ENCODE measurements around the gene AHNAK. TPM values are rescaled to one million over a fixed set of nuclear protein-coding genes. Genes with fewer than 3 reads are reported as not detected.

Gene AHNAK
- total and polyA plus RNA-seq, 2 of the 8 experiments (the other 6 are each of a cell fraction or from before 2014, with no cell fraction given): 2.0 to 5.8 TPM

- H4K91ac ChIP-seq (replicated peaks; ENCODE audit: insufficient read length, low read length): no peak overlapping the region
- H2BK5ac ChIP-seq (ENCODE audit: low read depth, low read length): no peak overlapping the region
- H2AK5ac ChIP-seq (ENCODE audit: low read depth, low read length): no peak overlapping the region
- H3K4me1 ChIP-seq (replicated peaks in 1 of 4; ENCODE audit: control insufficient read depth in 3 of 4, insufficient read depth in 4 of 4, low read length in 3 of 4): no peaks in the 10 kb centered on the region
- no peak overlapping the region for H3K23ac ChIP-seq (ENCODE audit: insufficient read length)
- no peak overlapping the region for H2BK12ac ChIP-seq (ENCODE audit: low read depth, low read length)
- H3K9ac ChIP-seq (replicated peaks in 1 of 4; ENCODE audit: extremely low read depth in 1 of 4, low read depth in 3 of 4, low read length in 3 of 4): no peak overlapping the region
- no peak overlapping the region for H3K14ac ChIP-seq (ENCODE audit: insufficient read length)
- H4K8ac ChIP-seq (ENCODE audit: extremely low read depth, insufficient read depth, low read length): no peak overlapping the region; the same call in 1 of the 2 replicates
- H4K5ac ChIP-seq (ENCODE audit: insufficient read length, low read depth, low read length): no peak overlapping the region
- no peaks in the 10 kb centered on the region for H3K36me3 ChIP-seq (ENCODE audit: control insufficient read depth in 2 of 4, insufficient read depth in 4 of 4, low read length in 3 of 4)
- no peaks in the 10 kb centered on the region for H3K79me2 ChIP-seq (ENCODE audit: control insufficient read depth in 1 of 2, insufficient read depth in 2 of 2, low read length in 2 of 2)
- H3K79me1 ChIP-seq (ENCODE audit: low read depth, low read length): no peaks in the 10 kb centered on the region
- no peak overlapping the region for H3K4ac ChIP-seq (replicated peaks; ENCODE audit: insufficient read length, low read depth, low read length)
- no peaks in the 10 kb centered on the region for H4K20me1 ChIP-seq (replicated peaks in 1 of 2; ENCODE audit: control insufficient read depth in 1 of 2, insufficient read depth in 2 of 2, low read length in 2 of 2)
- peaks cover 0 to 12% (median 9%) of the 10 kb centered on the region in 4 experiments; a peak in 6 of 7 replicates for H3K27me3 ChIP-seq (replicated peaks in 1 of 4; ENCODE audit: control insufficient read depth in 3 of 4, extremely low read depth in 1 of 4, insufficient read depth in 3 of 4, low read length in 3 of 4)
- no peak overlapping the region for H3K18ac ChIP-seq (ENCODE audit: extremely low read depth, low read length)
- 67% methylated on average over 5 of the region's 5 CpGs; no CpG with 5 or more reads in 1 of the 2 experiments for WGBS, 2 experiments (ENCODE audit: extremely low coverage in 1 of 2, insufficient coverage in 1 of 2, insufficient read length in 1 of 2, insufficient replicate concordance in 2 of 2, low coverage in 1 of 2, low lambda C conversion rate in 2 of 2, missing lambda C conversion rate in 1 of 2)
- peaks cover 2% of the 10 kb centered on the region; the same call in 1 of the 2 replicates for H3K23me2 ChIP-seq (ENCODE audit: low read depth, low read length)
- H2BK120ac ChIP-seq (replicated peaks; ENCODE audit: low read depth, low read length): no peak overlapping the region
- no peaks in the 10 kb centered on the region for H3K9me3 ChIP-seq (ENCODE audit: insufficient read depth in 2 of 2, low read depth in 1 of 2, low read length in 1 of 2)
- ChIA-PET CTCF (ENCODE audit: partially characterized antibody) (interaction anchor here (0.6 to 7.5 kb wide), 12 partner anchors 9 to 1938 kb away, joined by 3 to 82 read pairs (median 4); no protein-coding TSS in a partner anchor), POLR2A (ENCODE audit: partially characterized antibody) (interaction anchor here (0.7 to 1.8 kb wide), 7 partner anchors 8 to 248 kb away, joined by 3 to 5 read pairs (median 4); partner anchors contain the start of gene EEF1G)
- H3K4me2 ChIP-seq (ENCODE audit: insufficient read depth in 1 of 2, low read depth in 2 of 2, low read length in 2 of 2): no peak overlapping the region
- H3K56ac ChIP-seq (replicated peaks; ENCODE audit: insufficient read length, low read depth, low read length): no peak overlapping the region
- H2BK20ac ChIP-seq (ENCODE audit: low read length): no peak overlapping the region
- H3K4me3 ChIP-seq (ENCODE audit: extremely low read depth in 1 of 4, insufficient read depth in 2 of 4, low read depth in 3 of 4, low read length in 4 of 4): no peak overlapping the region
- FAIRE-seq (no peak), DNase-seq (ENCODE audit: low read depth in 1 of 2, low spot score in 2 of 2) (no peak)
- no peak overlapping the region for H2AFZ ChIP-seq (ENCODE audit: low read length)
- no peak overlapping the region for H2BK15ac ChIP-seq (ENCODE audit: low read length)
- no peak overlapping the region for H3K27ac ChIP-seq (ENCODE audit: low read depth, low read length)
- no peak for TF ChIP-seq TBP (IDR thresholded peaks at IDR 0.05; ENCODE audit: low read depth, low read length)
- TF ChIP-seq TAF1 (IDR thresholded peaks at IDR 0.05; ENCODE audit: low read depth, low read length): no peak
- no peak for TF ChIP-seq SUZ12 (IDR thresholded peaks at IDR 0.05; ENCODE audit: low read length)
- no peak for TF ChIP-seq FOSL1 (IDR thresholded peaks at IDR 0.05; ENCODE audit: insufficient read depth, low read depth, low read length)
- no peak for TF ChIP-seq EGR1 (IDR thresholded peaks at IDR 0.05; ENCODE audit: borderline replicate concordance, low read depth, low read length)
- TF ChIP-seq RAD21 (IDR thresholded peaks at IDR 0.05 in 1 of 2, conservative IDR thresholded peaks at IDR 0.05 in 1 of 2; ENCODE audit: low read depth in 2 of 2, low read length in 2 of 2): no peak
- no peak for TF ChIP-seq SRF (IDR thresholded peaks at IDR 0.05; ENCODE audit: low read depth, low read length)
- no peak for TF ChIP-seq CBX8 (IDR thresholded peaks at IDR 0.05; ENCODE audit: borderline replicate concordance, low read depth, low read length)
- TF ChIP-seq CEBPB (IDR thresholded peaks at IDR 0.05; ENCODE audit: low read depth, low read length): no peak
- TF ChIP-seq CREB1 (IDR thresholded peaks at IDR 0.05): no peak
- TF ChIP-seq SP4 (IDR thresholded peaks at IDR 0.05; ENCODE audit: low read length): no peak
- TF ChIP-seq ATF3 (IDR thresholded peaks at IDR 0.05; ENCODE audit: insufficient read depth, low read depth, low read length): no peak
These were observed 127.2 kb downstream of the AHNAK start for GRCh38 chr11:62419314-62419929.
